Lung (tissue), 12 donors: ENCODE data around the gene CHIC2. TPM values are rescaled to one million over a fixed set of nuclear protein-coding genes. Genes with fewer than 3 reads are reported as not detected.

Experiments
- ATAC-seq: fragments of 200-7000 bp; cut with Tn5 transposase; one replicate; pipeline ENCODE4 v1.9.1; 2020; ENCODE audit warnings: moderate number of reproducible peaks; ENCODE audit not compliant: insufficient read depth, low FRiP score
- DNase-seq, 3 donors: peaks; one replicate each; pipeline ENCODE4 v3.0.0-alpha.2; 2013 to 2017
- H3K27ac ChIP-seq, 2 donors: one replicate each; pipeline ENCODE4 v1.5.1; 2013; ENCODE audit warnings: mild to moderate bottlenecking in 2 of 2, moderate library complexity in 2 of 2, control low read depth in 1 of 2, inconsistent platforms in 1 of 2, low read depth in 1 of 2, low read length in 1 of 2
- H3K27me3 ChIP-seq, 3 donors: one replicate each; pipeline ENCODE4 v1.5.1; 2013; ENCODE audit warnings: low read length in 2 of 3; ENCODE audit not compliant: control insufficient read depth in 3 of 3, insufficient read depth in 3 of 3
- H3K36me3 ChIP-seq, 4 donors: one replicate each; pipeline ENCODE4 v1.5.1; 2013; ENCODE audit warnings: low read length in 4 of 4, mild to moderate bottlenecking in 1 of 4, moderate library complexity in 1 of 4; ENCODE audit not compliant: control insufficient read depth in 4 of 4, insufficient read depth in 4 of 4
- H3K4me1 ChIP-seq, 5 donors: one replicate each; pipeline ENCODE4 v1.5.1; 2013; ENCODE audit warnings: low read length in 5 of 5, mild to moderate bottlenecking in 2 of 5, moderate library complexity in 1 of 5; ENCODE audit not compliant: control insufficient read depth in 5 of 5, insufficient read depth in 5 of 5
- H3K4me3 ChIP-seq: one replicate; pipeline ENCODE4 v1.5.1; 2013; ENCODE audit warnings: mild to moderate bottlenecking, control low read depth, moderate library complexity
- H3K9ac ChIP-seq, 2 donors: one replicate each; pipeline ENCODE4 v1.5.1; 2013; ENCODE audit warnings: low read length in 2 of 2, control low read depth in 1 of 2; ENCODE audit not compliant: insufficient read depth in 1 of 2
- H3K9me3 ChIP-seq, 4 donors: one replicate each; pipeline ENCODE4 v1.5.1; 2013; ENCODE audit warnings: low read length in 3 of 4, mild to moderate bottlenecking in 1 of 4, moderate library complexity in 1 of 4; ENCODE audit not compliant: control insufficient read depth in 4 of 4, insufficient read depth in 3 of 4
- CTCF ChIP-seq: IDR thresholded peaks from 2 replicates; pipeline ENCODE4 v1.5.1; 2012; ENCODE audit warnings: mild to moderate bottlenecking; ENCODE audit errors: control extremely low read depth, extremely low read depth
- WGBS, 2 donors: extraction: QIAGEN DNeasy Blood & Tissue Kit; methylation state at CpG; one replicate each; pipeline ENCODE4 v1.1.7; 2013; 5-methylcytosine and 5-hydroxymethylcytosine counted together
- polyA plus RNA-seq, 2 donors: library from polyadenylated mRNA; stranded (reverse); fragments of 200-250 nt; gene quantifications; one replicate each; pipeline ENCODE4 v1.2.1, GENCODE V29; 2013
- total RNA-seq, 2 donors: library from RNA; depleted of rRNA in 1 of 2; stranded (reverse); fragments of >200 nt in 1 of 2; gene quantifications; one replicate each; pipeline ENCODE4 v1.2.1, GENCODE V29; 2014 to 2021
- donor health status: control.
- donor health status: control.
- donor health status: Bipolar disorder and iron deficiency.
- donor health status: healthy.
- donor health status: DM: yes; HTN: yes; CAD: no.

CHIC2 gene
- total and polyA plus RNA-seq, 4 donors, result 12.6 to 52.8 (median 30.5) TPM

GRCh38 chr4:54016504-54016903 is 47.9 kb downstream of the CHIC2 start:
- 29 to 32% methylated on average over 1 of the region's 1 CpG for WGBS, 2 donors
- H3K36me3 ChIP-seq, result peaks cover 0 to 6% (median 1%) of the 10 kb centered on the region in 4 donors
- no peaks in the 10 kb centered on the region for H3K9me3 ChIP-seq
- TF ChIP-seq CTCF, result no peak
- ATAC-seq, result no peak
- H3K4me1 ChIP-seq, result peaks cover 0 to 3% (median 0%) of the 10 kb centered on the region in 5 donors
- H3K9ac ChIP-seq, result no peak overlapping the region
- no peak overlapping the region for H3K27ac ChIP-seq
- DNase-seq, result no peak
- no peaks in the 10 kb centered on the region for H3K27me3 ChIP-seq
- no peak overlapping the region for H3K4me3 ChIP-seq

GRCh38 chr4:54015423-54016030 is 48.9 kb downstream of the CHIC2 start:
- TF ChIP-seq CTCF, result no peak
- H3K9ac ChIP-seq, result no peak overlapping the region
- DNase-seq, result no peak
- peaks cover 0 to 3% (median 0%) of the 10 kb centered on the region in 5 donors for H3K4me1 ChIP-seq
- 92 to 94% methylated on average over 10 of the region's 10 CpGs for WGBS, 2 donors
- no peak overlapping the region for H3K27ac ChIP-seq
- no peaks in the 10 kb centered on the region for H3K9me3 ChIP-seq
- ATAC-seq, result no peak
- H3K36me3 ChIP-seq, result peaks cover 0 to 6% (median 1%) of the 10 kb centered on the region in 4 donors
- H3K27me3 ChIP-seq, result no peaks in the 10 kb centered on the region
- H3K4me3 ChIP-seq, result no peak overlapping the region

- 98 to 100% methylated on average over 1 of the region's 1 CpG for WGBS, 2 donors
- no peak overlapping the region for H3K4me3 ChIP-seq
- DNase-seq (no peak), ATAC-seq (no peak)
- H3K27me3 ChIP-seq, result no peaks in the 10 kb centered on the region
- TF ChIP-seq CTCF, result no peak
- H3K4me1 ChIP-seq, result peaks cover 0 to 3% (median 0%) of the 10 kb centered on the region in 5 donors
- H3K36me3 ChIP-seq, result peaks cover 0 to 6% (median 1%) of the 10 kb centered on the region in 4 donors
- H3K27ac ChIP-seq, result no peak overlapping the region
- H3K9ac ChIP-seq, result no peak overlapping the region
- H3K9me3 ChIP-seq, result no peaks in the 10 kb centered on the region
Observed at GRCh38 chr4:54014666-54015160, 49.7 kb downstream of the CHIC2 start.
